NCI-H1436 treated with DMSO at 0.1 percent for 48 hours (cell line): ENCODE measurements around the gene SOST.

ENCODE experiments used
- DNase-seq: peaks from one replicate; lab custom pipeline; 2025; lab: John Stamatoyannopoulos, UW

The SOST gene

DNA sequence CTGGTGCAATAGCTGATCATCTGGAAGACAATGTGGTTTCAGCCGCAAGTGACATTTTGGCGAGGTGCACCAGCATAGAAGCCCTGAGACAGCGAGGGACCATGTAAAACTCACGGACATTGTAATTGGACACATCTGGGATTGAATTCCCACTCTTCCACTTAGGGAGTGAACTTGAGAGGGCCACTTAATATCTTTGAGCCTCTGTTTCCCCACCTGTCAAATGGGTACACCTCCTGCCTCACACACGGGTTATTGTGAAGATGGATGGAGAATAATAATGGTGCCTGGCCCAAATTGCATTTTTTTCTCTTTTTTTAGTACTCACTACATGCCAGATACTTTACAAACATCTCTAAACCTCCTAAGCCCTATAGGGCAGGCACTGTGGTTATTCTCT is 51.4 kb downstream of the SOST start:
- no peak for DNase-seq

DNA sequence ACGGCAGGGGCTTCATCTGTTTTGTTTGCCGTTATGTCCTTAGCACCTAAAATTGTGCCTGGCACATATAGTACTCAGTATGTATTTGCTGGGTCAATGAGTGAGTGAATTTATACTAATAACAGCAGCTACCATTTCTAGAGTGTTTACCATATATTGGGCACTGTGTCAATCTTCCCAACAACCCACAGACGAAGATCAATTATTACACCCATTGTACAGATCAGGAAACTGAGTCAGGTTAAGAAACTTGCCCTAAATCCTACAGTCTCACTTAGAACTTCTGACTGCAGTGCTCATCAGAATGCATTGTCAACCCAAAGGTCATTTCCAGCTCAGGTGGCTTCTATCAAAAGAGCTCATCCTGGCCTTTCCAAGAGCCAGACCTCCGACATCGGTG is 52.4 kb downstream of the SOST start:
- DNase-seq = no peak
